Measurements from ENCODE around the gene CACNG3. TPM values are rescaled to one million over a fixed set of nuclear protein-coding genes. Genes with fewer than 3 reads are reported as not detected.
A peak's percentile ranks its signal among the peaks of the same experiment; 100 is the strongest.

The CACNG3 gene
- total and polyA plus RNA-seq, 2 donors (not counting 3 experiments of a cell fraction or from before 2014, with no cell fraction given), result not detected

DNA sequence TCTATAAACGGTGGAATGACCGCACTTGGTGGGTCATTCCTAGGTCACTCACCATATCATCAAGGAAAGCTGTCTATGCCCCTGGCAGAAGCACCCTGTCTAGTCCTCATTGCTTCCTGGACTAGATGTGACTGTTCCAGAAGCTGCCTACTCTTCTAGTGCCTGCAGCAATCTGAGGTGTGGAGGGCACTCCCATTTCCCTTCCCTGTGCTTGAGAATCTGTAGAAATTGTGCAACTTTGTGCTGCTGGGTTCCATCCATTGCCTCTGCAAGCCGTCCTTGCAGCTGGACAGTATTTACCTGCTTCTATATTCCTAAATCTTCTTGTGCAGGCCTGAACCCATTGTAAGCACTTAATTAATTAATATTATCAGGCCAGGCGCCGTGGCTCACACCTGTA is 52.1 kb downstream of the CACNG3 start:
- no TSS peak for BruUV-seq (replicated peaks)
- Histone ChIP-seq H3K27me3 (ENCODE audit: control insufficient read depth in 2 of 2, insufficient read depth in 2 of 2, low read length in 2 of 2) (no peaks in the 10 kb centered on the region), H3K9me3 (replicated peaks; ENCODE audit: control insufficient read depth, insufficient read depth, low read length) (no peaks in the 10 kb centered on the region), H3K9ac (replicated peaks; ENCODE audit: extremely low read depth, insufficient read depth, low read length) (no peak overlapping the region), H3K9me1 (replicated peaks; ENCODE audit: control insufficient read depth, extremely low read depth, insufficient read depth, low read length) (no peaks in the 10 kb centered on the region), H3K4me1 (ENCODE audit: control insufficient read depth, extremely low read depth, insufficient read depth, low read length) (no peaks in the 10 kb centered on the region), H3K79me2 (ENCODE audit: control insufficient read depth, insufficient read depth, low read length) (no peaks in the 10 kb centered on the region), H3K4me3 (replicated peaks in 1 of 3; ENCODE audit: insufficient read depth in 1 of 3, low read depth in 1 of 3, low read length in 3 of 3) (no peak overlapping the region), H3K4me2 (ENCODE audit: insufficient read depth, low read length) (no peak overlapping the region), H3K27ac (ENCODE audit: insufficient read depth, low read depth, low read length) (no peak overlapping the region), H4K20me1 (replicated peaks; ENCODE audit: control insufficient read depth, extremely low read depth, insufficient read depth, low read length) (no peaks in the 10 kb centered on the region), H3K36me3 (ENCODE audit: control insufficient read depth in 2 of 2, extremely low read depth in 1 of 2, insufficient read depth in 2 of 2, low read length in 2 of 2) (no peaks in the 10 kb centered on the region), H2AFZ (ENCODE audit: low read depth, low read length) (no peak overlapping the region)
- DNase-seq (ENCODE audit: low read depth, low spot score), result no peak
- CTCF ChIA-PET, result no interaction called here
- TF ChIP-seq POLR2AphosphoS5 (IDR thresholded peaks at IDR 0.05; ENCODE audit: insufficient read depth, low read depth, low read length) (no peak), FOS (IDR thresholded peaks at IDR 0.05; ENCODE audit: borderline replicate concordance, insufficient read depth, low read length) (no peak)
- intact Hi-C loops (cut with micrococcal nuclease) (no loop called here), dilution Hi-C loops (cut with MboI; ENCODE audit: extremely low pct_ligation_motif_present, low sequenced_read_pairs) (no loop called here)
- POLR2A ChIA-PET, result no interaction called here
- no peak for FAIRE-seq

GRCh38 chr16:24309258-24310142 is 53.4 kb downstream of the CACNG3 start:
- Histone ChIP-seq H4K20me1 (replicated peaks; ENCODE audit: control insufficient read depth, extremely low read depth, insufficient read depth, low read length) (no peaks in the 10 kb centered on the region), H3K27ac (ENCODE audit: insufficient read depth, low read depth, low read length) (no peak overlapping the region), H2AFZ (ENCODE audit: low read depth, low read length) (no peak overlapping the region), H3K79me2 (ENCODE audit: control insufficient read depth, insufficient read depth, low read length) (no peaks in the 10 kb centered on the region), H3K27me3 (ENCODE audit: control insufficient read depth in 2 of 2, insufficient read depth in 2 of 2, low read length in 2 of 2) (no peaks in the 10 kb centered on the region), H3K4me2 (ENCODE audit: insufficient read depth, low read length) (no peak overlapping the region), H3K4me3 (replicated peaks in 1 of 3; ENCODE audit: insufficient read depth in 1 of 3, low read depth in 1 of 3, low read length in 3 of 3) (no peak overlapping the region), H3K36me3 (ENCODE audit: control insufficient read depth in 2 of 2, extremely low read depth in 1 of 2, insufficient read depth in 2 of 2, low read length in 2 of 2) (no peaks in the 10 kb centered on the region), H3K9me1 (replicated peaks; ENCODE audit: control insufficient read depth, extremely low read depth, insufficient read depth, low read length) (no peaks in the 10 kb centered on the region), H3K9ac (replicated peaks; ENCODE audit: extremely low read depth, insufficient read depth, low read length) (no peak overlapping the region), H3K4me1 (ENCODE audit: control insufficient read depth, extremely low read depth, insufficient read depth, low read length) (no peaks in the 10 kb centered on the region), H3K9me3 (replicated peaks; ENCODE audit: control insufficient read depth, insufficient read depth, low read length) (no peaks in the 10 kb centered on the region)
- dilution Hi-C loops (cut with MboI; ENCODE audit: extremely low pct_ligation_motif_present, low sequenced_read_pairs), result no loop called here
- CTCF ChIA-PET, result no interaction called here
- BruUV-seq (replicated peaks), result no TSS peak
- intact Hi-C loops (cut with micrococcal nuclease), result no loop called here
- POLR2A ChIA-PET, result no interaction called here
- FAIRE-seq (peak; percentile 37), DNase-seq (ENCODE audit: low read depth, low spot score) (peak; percentile 78)
- TF ChIP-seq FOS (IDR thresholded peaks at IDR 0.05; ENCODE audit: borderline replicate concordance, insufficient read depth, low read length) (peak; percentile 57), MYC (IDR thresholded peaks at IDR 0.05; ENCODE audit: low read depth, low read length) (no peak)
